GM12864 (cell line): ENCODE measurements around the gene TSHR.
"Not testable (repeated sequence)": the region's sequence is repeated elsewhere in the genome, so short reads cannot be mapped to it uniquely, and the experiment has no call there.

Experiments used
- DNase-seq: peaks from one replicate; pipeline ENCODE4 v3.0.0-alpha.2; 2011; ENCODE audit warnings: low read depth
- H3K4me3 ChIP-seq: 2 replicates; pipeline ENCODE4 v1.5.1; 2011; ENCODE audit warnings: mild to moderate bottlenecking, low read depth, low read length, control low read depth
- CTCF ChIP-seq: IDR thresholded peaks from 2 replicates; pipeline ENCODE4 v1.5.1; 2011; ENCODE audit warnings: low read depth, mild to moderate bottlenecking, moderate library complexity, low read length, control low read depth, inconsistent platforms; ENCODE audit errors: missing control alignments

Gene TSHR

GRCh38 chr14:81103443-81103842, 148.0 kb downstream of the TSHR start:
- no peak for TF ChIP-seq CTCF
- no peak overlapping the region for H3K4me3 ChIP-seq
- DNase-seq: no peak

- no peak overlapping the region for H3K4me3 ChIP-seq
- TF ChIP-seq CTCF: no peak
- DNase-seq: no peak
These were observed 150.0 kb downstream of the TSHR start for GRCh38 chr14:81105378-81105777.

- no peak for DNase-seq
- TF ChIP-seq CTCF: no peak
These were observed 150.5 kb downstream of the TSHR start for GRCh38 chr14:81105961-81106360.

GRCh38 chr14:81110186-81110585, 154.8 kb downstream of the TSHR start:
- DNase-seq: no peak
- no peak overlapping the region for H3K4me3 ChIP-seq
- no peak for TF ChIP-seq CTCF

More at GRCh38 chr14:81105961-81106360, 150.5 kb downstream of the TSHR start:
- H3K4me3 ChIP-seq: no peak overlapping the region

GRCh38 chr14:81113176-81113575, 157.8 kb downstream of the TSHR start:
- DNase-seq: no peak
- no peak for TF ChIP-seq CTCF
- no peak overlapping the region for H3K4me3 ChIP-seq

- not testable (repeated sequence) for DNase-seq, H3K4me3 ChIP-seq
These were observed 158.8 kb downstream of the TSHR start for GRCh38 chr14:81113945-81114820.

GRCh38 chr14:81120501-81120900, 165.1 kb downstream of the TSHR start:
- no peak overlapping the region for H3K4me3 ChIP-seq
- TF ChIP-seq CTCF: no peak
- no peak for DNase-seq
